Urinary bladder (tissue), 4 donors: ENCODE measurements around the gene MT2A. TPM values are rescaled to one million over a fixed set of nuclear protein-coding genes. Genes with fewer than 3 reads are reported as not detected.
A peak's percentile ranks its signal among the peaks of the same experiment; 100 is the strongest.

Source experiments
- DNase-seq: peaks from one replicate; pipeline ENCODE4 v3.0.0-alpha.2; 2015; ENCODE audit errors: extremely low spot score
- H3K27ac ChIP-seq: one replicate; pipeline ENCODE4 v1.5.1; 2013; ENCODE audit warnings: low read depth, mild to moderate bottlenecking, moderate library complexity
- H3K36me3 ChIP-seq: one replicate; pipeline ENCODE4 v1.6.1; 2013; ENCODE audit warnings: mild to moderate bottlenecking, moderate library complexity; ENCODE audit not compliant: insufficient read depth
- H3K4me1 ChIP-seq: one replicate; pipeline ENCODE4 v1.6.1; 2013; ENCODE audit warnings: mild to moderate bottlenecking, moderate library complexity; ENCODE audit not compliant: insufficient read depth
- H3K4me3 ChIP-seq: one replicate; pipeline ENCODE4 v1.5.1; 2013; ENCODE audit warnings: low read depth, low read length
- WGBS: extraction: QIAGEN DNeasy Blood & Tissue Kit; methylation state at CpG from one replicate; pipeline ENCODE4 v1.1.7; 2013; 5-methylcytosine and 5-hydroxymethylcytosine counted together
- polyA plus RNA-seq: library from polyadenylated mRNA; stranded (reverse); fragments of 200-250 nt; gene quantifications from one replicate; pipeline ENCODE4 v1.2.3, GENCODE V29; 2013
- total RNA-seq: library from RNA; depleted of rRNA; stranded (reverse); fragments of >200 nt; gene quantifications from one replicate; pipeline ENCODE4 v1.2.3, GENCODE V29; 2014
- donor health status: healthy with polysubstance abuse.
- donor health status: healthy.

Gene MT2A
- total and polyA plus RNA-seq, 2 donors = 8.2 to 890 TPM

DNA sequence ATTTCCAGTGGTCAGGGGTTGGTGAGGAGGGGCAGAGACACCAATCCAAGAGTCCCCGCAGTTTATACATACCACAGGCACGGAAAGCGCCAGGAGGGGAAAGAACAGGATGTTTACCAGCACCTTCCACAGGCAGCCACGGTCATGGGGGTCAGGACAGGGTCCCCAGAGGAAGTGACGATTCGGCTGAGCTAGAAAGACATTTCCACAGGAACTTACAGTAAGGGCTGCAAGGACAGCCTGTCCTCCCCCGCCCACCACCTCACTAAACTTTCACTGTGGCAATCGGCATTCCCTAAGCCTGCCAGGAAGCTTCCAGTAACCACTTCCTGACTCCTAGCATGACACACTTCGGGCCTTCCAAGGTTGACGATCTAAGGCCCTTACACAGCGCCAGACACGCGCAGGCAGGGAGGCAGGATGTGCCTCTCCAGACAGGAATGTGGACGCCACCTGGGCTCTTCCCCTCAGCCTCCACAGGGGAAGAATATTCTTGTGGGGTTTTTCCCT, 1.2 kb upstream of the MT2A start:
- Histone ChIP-seq H3K27ac (peak overlapping the region; percentile 90), H3K4me3 (no peak overlapping the region), H3K4me1 (no peaks in the 10 kb centered on the region), H3K36me3 (no peaks in the 10 kb centered on the region)
- DNase-seq = no peak
- WGBS = 42% methylated on average over 14 of the region's 14 CpGs

- Histone ChIP-seq H3K27ac (peak overlapping the region; percentile 90), H3K36me3 (no peaks in the 10 kb centered on the region), H3K4me3 (no peak overlapping the region), H3K4me1 (no peaks in the 10 kb centered on the region)
- DNase-seq = no peak
- 69% methylated on average over 2 of the region's 2 CpGs for WGBS
These were observed 725 bp upstream of the MT2A start for GRCh38 chr16:56607675-56608042.

GRCh38 chr16:56608876-56609462, 585 bp downstream of the MT2A start:
- Histone ChIP-seq H3K27ac (no peak overlapping the region), H3K36me3 (no peaks in the 10 kb centered on the region), H3K4me1 (no peaks in the 10 kb centered on the region), H3K4me3 (peak overlapping the region; percentile 46)
- WGBS = under 1% methylated on average over 21 of the region's 21 CpGs
- no peak for DNase-seq

DNA sequence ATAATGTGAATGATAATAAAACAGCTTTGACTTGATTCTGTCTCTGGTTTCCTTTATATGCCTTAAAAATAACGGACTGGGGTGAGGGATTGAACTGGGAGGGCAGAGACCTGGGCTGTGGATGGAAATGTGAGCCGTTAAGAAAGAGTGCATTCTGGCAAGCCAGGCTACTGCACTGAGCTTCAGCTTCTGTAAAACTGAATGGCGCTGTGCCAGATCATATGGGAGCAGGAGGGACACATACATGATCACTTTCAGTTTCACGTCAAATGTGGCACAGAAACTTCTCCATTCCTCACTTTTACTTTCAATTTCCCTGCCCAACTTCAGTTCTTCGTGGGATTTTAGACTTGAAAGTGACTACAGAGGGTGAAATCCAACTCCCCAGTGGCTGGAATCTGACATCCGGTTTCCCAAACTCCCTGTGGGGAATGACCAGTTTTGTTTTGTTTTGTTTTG, 1.1 kb downstream of the MT2A start:
- H3K4me3 ChIP-seq = peak overlapping the region; percentile 46
- DNase-seq = peak; percentile 69
- no peaks in the 10 kb centered on the region for H3K36me3 ChIP-seq
- H3K27ac ChIP-seq = no peak overlapping the region
- WGBS = under 1% methylated on average over 6 of the region's 6 CpGs
- no peaks in the 10 kb centered on the region for H3K4me1 ChIP-seq

- Histone ChIP-seq H3K27ac (peak overlapping the region; percentile 74), H3K36me3 (no peaks in the 10 kb centered on the region), H3K4me3 (no peak overlapping the region), H3K4me1 (no peaks in the 10 kb centered on the region)
- DNase-seq = no peak
- WGBS = 16% methylated on average over 10 of the region's 10 CpGs
These were observed 1.7 kb downstream of the MT2A start for GRCh38 chr16:56610017-56610608.

DNA sequence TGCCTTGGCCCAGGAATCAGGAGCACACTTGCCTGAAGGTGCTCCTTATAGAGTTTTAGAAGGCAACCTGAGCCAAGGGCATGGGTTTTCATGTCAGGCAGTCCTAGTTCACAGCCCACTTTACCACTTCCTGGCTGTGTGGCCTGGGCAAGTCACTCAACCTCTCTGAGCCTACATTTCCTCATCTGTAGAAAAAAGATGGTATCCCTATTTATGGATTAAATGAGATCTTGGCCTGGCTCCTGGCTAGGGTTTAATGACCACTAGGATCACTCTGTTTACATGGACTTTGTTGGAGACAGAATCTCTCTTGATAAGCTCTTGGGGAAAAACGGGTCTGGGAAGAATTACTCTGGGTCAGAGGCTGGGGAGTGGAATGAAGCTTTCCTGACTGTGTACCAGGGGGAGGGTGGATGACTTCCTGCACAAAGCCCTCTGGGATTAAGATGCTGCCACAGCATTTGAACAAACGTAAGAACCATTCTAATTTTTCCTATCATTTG, 2.3 kb downstream of the MT2A start:
- 14% methylated on average over 2 of the region's 2 CpGs for WGBS
- Histone ChIP-seq H3K36me3 (no peaks in the 10 kb centered on the region), H3K27ac (peak overlapping the region; percentile 74), H3K4me1 (no peaks in the 10 kb centered on the region), H3K4me3 (no peak overlapping the region)
- no peak for DNase-seq

GRCh38 chr16:56611281-56611833, 3.0 kb downstream of the MT2A start:
- WGBS = 59% methylated on average over 2 of the region's 2 CpGs
- H3K4me1 ChIP-seq = no peaks in the 10 kb centered on the region

DNA sequence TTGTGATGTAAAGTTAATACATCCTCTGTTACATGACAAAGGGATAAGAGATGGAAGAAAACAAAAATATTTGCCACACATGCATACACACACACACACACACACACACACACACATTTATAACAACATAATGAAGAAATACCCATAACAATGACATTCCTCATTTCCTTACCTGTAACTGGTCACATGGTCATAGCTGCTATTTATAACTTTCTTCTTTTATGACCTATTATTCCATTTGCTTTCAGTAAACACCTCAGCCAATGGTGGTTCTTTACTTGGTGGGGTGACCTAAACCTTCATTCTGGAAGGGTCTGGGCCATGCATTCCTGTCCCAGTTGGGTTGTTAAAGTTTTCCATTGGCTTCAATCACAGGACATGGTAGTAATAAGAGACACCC, 5.3 kb downstream of the MT2A start:
- Histone ChIP-seq H3K4me1 (no peaks in the 10 kb centered on the region), H3K27ac (no peak overlapping the region)

More at GRCh38 chr16:56611281-56611833, 3.0 kb downstream of the MT2A start:
- Histone ChIP-seq H3K4me3 (no peak overlapping the region), H3K36me3 (no peaks in the 10 kb centered on the region), H3K27ac (peak overlapping the region; percentile 74)
- no peak for DNase-seq

DNA sequence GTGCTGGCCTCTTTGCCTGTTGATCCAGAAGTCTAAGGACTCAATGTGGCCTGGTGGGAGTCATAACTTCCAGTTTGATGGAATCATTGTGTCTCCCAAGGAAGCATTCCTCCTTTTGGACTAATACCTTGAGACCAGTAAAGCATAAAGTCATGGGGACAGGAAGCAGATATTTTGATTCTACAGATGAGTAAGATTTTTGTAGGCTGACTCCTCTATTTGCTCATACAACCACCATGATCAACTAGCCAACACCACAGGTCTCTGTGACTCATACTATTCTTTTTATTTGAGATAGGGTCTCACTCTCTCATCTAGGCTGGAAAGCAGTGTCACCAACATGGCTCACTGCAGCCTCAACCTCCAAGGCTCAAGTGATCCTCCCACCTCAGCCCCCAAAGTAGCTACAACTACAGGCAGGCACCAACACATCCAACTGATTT, 6.2 kb downstream of the MT2A start:
- Histone ChIP-seq H3K4me3 (no peak overlapping the region), H3K4me1 (no peaks in the 10 kb centered on the region), H3K36me3 (no peaks in the 10 kb centered on the region), H3K27ac (no peak overlapping the region)
- DNase-seq = no peak

More for the DNA sequence above, 5.3 kb downstream of the MT2A start:
- Histone ChIP-seq H3K36me3 (no peaks in the 10 kb centered on the region), H3K4me3 (no peak overlapping the region)
- DNase-seq = no peak

- no peaks in the 10 kb centered on the region for H3K4me1 ChIP-seq
- H3K27ac ChIP-seq = no peak overlapping the region
- no peak for DNase-seq
- no peak overlapping the region for H3K4me3 ChIP-seq
- whole genome bisulfite sequencing = 93% methylated on average over 3 of the region's 3 CpGs
- no peaks in the 10 kb centered on the region for H3K36me3 ChIP-seq
These were observed 7.0 kb downstream of the MT2A start for GRCh38 chr16:56615353-56615752.

DNA sequence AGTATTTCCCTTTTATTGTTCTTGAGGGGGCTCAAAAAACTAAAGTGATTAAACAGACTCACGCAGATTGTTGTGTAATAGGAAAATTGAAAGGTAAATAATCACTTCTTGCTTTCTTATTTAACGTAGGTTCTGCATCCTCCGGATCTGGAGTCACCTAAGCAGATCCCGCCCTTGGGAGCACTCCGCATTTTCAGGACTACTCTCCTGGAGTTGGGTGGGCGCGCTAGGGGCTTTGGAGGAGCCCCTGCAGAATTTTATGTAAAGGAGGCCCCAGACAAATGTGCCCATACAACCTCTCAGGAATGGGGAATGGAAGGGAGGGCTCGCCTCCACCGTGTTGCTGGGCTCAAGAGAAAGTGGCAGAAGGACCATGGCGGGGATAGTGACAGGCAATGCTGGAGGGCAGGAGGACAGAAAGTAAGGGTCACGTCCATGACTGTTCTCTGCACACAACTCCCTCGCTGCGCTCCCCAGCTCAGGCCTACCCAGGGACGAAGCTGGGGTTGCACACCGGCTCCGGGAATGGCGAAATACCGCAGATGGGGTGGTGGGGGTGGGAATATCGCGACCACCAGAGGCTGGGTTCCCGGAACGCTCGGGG, 8.3 kb downstream of the MT2A start:
- no peaks in the 10 kb centered on the region for H3K4me1 ChIP-seq
- H3K36me3 ChIP-seq = no peaks in the 10 kb centered on the region
- no peak for DNase-seq
- WGBS = 52% methylated on average over 23 of the region's 23 CpGs
- peak overlapping the region; percentile 22 for H3K4me3 ChIP-seq
- no peak overlapping the region for H3K27ac ChIP-seq

DNA sequence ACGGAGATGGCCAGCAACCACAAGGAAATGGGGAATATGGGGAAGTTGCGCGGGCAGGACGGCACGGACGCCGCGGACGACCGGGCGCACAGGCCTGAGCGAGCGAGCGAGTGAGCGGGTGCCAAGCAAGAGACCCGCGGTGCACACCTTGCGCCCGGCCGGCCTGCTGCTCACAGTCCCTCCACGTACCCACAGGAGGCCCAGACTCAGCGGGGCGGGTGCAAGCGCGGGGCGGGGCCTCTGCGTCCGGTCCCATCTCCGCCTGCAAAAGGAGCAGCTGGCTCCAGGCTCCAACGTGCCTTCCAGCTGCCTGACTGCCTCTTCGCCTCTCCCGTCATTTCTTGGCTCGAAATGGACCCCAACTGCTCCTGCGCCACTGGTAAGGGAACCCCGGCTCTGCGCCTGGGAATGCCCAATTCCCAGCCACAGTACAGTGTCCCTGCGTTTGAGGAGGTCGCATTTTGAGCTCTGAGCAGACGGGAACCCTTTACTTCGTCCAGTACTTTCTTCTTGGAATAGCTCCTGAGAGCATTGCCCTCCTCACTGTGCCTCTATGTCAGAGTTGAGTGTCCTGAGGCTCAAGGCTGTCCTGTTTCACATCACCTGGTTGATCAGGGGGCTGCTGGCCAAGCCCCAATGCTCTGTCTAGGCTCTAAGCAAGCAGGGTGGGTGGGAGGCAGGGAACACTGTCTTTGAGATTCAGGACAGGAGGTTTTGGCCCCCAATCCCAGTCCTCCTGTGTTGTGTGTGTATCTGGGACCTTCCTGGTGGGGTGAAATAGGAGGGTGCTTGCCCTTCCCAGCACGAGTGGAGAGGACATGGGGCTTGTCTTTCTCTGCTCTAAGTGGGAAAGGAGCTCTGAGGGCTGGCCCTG, 9.1 kb downstream of the MT2A start:
- 4% methylated on average over 41 of the region's 41 CpGs for WGBS
- peak overlapping the region; percentile 12 for H3K27ac ChIP-seq

DNA sequence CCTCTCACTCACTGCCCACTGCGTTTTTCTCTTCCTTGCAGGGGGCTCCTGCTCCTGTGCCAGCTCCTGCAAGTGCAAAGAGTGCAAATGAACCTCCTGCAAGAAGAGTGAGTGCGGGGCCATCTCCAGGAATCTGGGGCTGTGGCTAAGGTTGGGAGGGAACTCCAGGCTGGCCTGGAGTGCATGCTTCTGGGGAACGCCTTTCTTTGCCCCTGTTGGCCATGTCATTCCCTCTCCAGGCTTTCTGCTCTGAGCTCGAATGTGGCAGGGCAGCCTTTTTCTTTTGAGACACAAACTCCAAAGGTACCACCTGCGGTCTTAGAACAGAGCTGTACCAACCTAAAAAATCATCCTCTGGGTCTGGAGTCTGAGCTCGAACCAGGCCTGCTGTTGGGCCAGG, 9.8 kb downstream of the MT2A start:
- Histone ChIP-seq H3K4me1 (no peaks in the 10 kb centered on the region), H3K27ac (no peak overlapping the region), H3K36me3 (no peaks in the 10 kb centered on the region), H3K4me3 (no peak overlapping the region)
- 76% methylated on average over 6 of the region's 6 CpGs for WGBS
- no peak for DNase-seq

More for the DNA sequence above, 9.1 kb downstream of the MT2A start:
- no peaks in the 10 kb centered on the region for H3K4me1 ChIP-seq
- DNase-seq = no peak
- H3K4me3 ChIP-seq = peak overlapping the region; percentile 22
- H3K36me3 ChIP-seq = no peaks in the 10 kb centered on the region
